HL-60 (cell line): Measurements from ENCODE around the gene CAMSAP2.

Experiments used
- CTCF ChIP-seq: IDR thresholded peaks from one replicate; pipeline ENCODE4 v1.5.1; 2011; ENCODE audit warnings: low read length, control low read depth, inconsistent platforms; ENCODE audit not compliant: insufficient read depth
- GABPA ChIP-seq: IDR thresholded peaks from 2 replicates; pipeline ENCODE4 v1.6.1; 2012; ENCODE audit warnings: low read depth
- POLR2AphosphoS5 ChIP-seq: IDR thresholded peaks from 2 replicates; pipeline ENCODE4 v1.6.1; 2012; ENCODE audit warnings: low read depth
- REST ChIP-seq: IDR thresholded peaks from 2 replicates; pipeline ENCODE4 v1.6.1; 2012; ENCODE audit warnings: low read depth; ENCODE audit not compliant: insufficient replicate concordance
- SPI1 ChIP-seq: IDR thresholded peaks from 2 replicates; pipeline ENCODE4 v1.6.1; 2012; ENCODE audit warnings: low read depth, mild to moderate bottlenecking, borderline replicate concordance

GRCh38 chr1:200780545-200781369 lies 42.1 kb downstream of the CAMSAP2 start:
- no peak for TF ChIP-seq CTCF
- no peak for TF ChIP-seq REST
- TF ChIP-seq SPI1 = no peak
- TF ChIP-seq GABPA = no peak
- no peak for TF ChIP-seq POLR2AphosphoS5
